ENCODE data around the gene GALP. TPM values are rescaled to one million over a fixed set of nuclear protein-coding genes. Genes with fewer than 3 reads are reported as not detected.
"Not testable (repeated sequence)": the region's sequence is repeated elsewhere in the genome, so short reads cannot be mapped to it uniquely, and the experiment has no call there.

Gene GALP
- not detected for polyA plus RNA-seq
- long read RNA-seq, donor 1 = 0 reads
- long read RNA-seq, donor 2 = 0 reads
- long read RNA-seq, donor 3 = 0 reads
- long read RNA-seq, donor 4 = 0 reads
- long read RNA-seq, donor 5 = 0 reads
- long read RNA-seq, donor 6 = 0 reads
- long read RNA-seq, donor 7 = 0 reads
- long read RNA-seq, donor 8 = 0 reads
- long read RNA-seq, donor 9 = 0 reads
- long read RNA-seq, donor 10 = 0 reads

DNA sequence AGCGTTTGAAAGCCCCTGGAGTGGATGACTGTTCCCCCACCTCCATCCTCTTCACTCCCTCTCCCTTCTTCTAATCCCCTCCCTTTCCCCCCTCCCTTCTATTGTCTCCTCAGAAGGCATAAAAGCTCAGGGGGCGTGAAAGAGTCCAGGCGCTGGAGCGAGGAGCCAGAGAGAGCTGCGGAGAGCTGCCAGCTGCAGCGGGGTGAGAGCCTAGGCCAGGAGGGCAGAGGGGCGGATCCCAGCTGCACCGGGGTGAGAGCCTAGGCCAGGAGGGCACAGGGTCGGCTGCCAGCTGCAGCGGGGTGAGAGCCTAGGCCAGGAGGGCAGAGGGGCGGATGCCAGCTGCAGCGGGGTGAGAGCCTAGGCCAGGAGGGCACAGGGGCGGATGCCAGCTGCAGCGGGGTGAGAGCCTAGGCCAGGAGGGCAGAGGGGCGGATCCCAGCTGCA is at the start of gene GALP:
TSS of gene GALP (plus strand) at position 148 of the 447 bp plus-strand sequence. CDS start 1,101 bp downstream, outside the sequence.
- 15 to 46% (median 43%) methylated on average over 13 to 15 of the region's 15 CpGs for WGBS, 3 donors
- not testable (repeated sequence) for H3K4me3 ChIP-seq (ENCODE audit: low read depth in 1 of 3, low read length in 3 of 3); H3K36me3 ChIP-seq (ENCODE audit: control insufficient read depth in 3 of 3, insufficient read depth in 2 of 3, low read depth in 1 of 3, low read length in 3 of 3); H3K27ac ChIP-seq (ENCODE audit: low read depth in 1 of 3, low read length in 2 of 3); H3K9me3 ChIP-seq (ENCODE audit: control insufficient read depth in 2 of 2, insufficient read depth in 1 of 2, low read depth in 1 of 2, low read length in 1 of 2); DNase-seq; H3K27me3 ChIP-seq (ENCODE audit: control insufficient read depth in 3 of 3, insufficient read depth in 3 of 3, low read length in 3 of 3); H3K4me1 ChIP-seq (ENCODE audit: control insufficient read depth in 3 of 3, insufficient read depth in 2 of 3, low read depth in 1 of 3, low read length in 2 of 3); FAIRE-seq

GRCh38 chr19:56126983-56127780 is 48.6 kb upstream of the GALP start:
- no peaks in the 10 kb centered on the region for H3K9me3 ChIP-seq (ENCODE audit: control insufficient read depth in 2 of 2, insufficient read depth in 1 of 2, low read depth in 1 of 2, low read length in 1 of 2)
- H3K27ac ChIP-seq (ENCODE audit: low read depth in 1 of 3, low read length in 2 of 3) = no peak overlapping the region
- H3K4me1 ChIP-seq (ENCODE audit: control insufficient read depth in 3 of 3, insufficient read depth in 2 of 3, low read depth in 1 of 3, low read length in 2 of 3) = no peaks in the 10 kb centered on the region
- H3K27me3 ChIP-seq (ENCODE audit: control insufficient read depth in 3 of 3, insufficient read depth in 3 of 3, low read length in 3 of 3) = no peaks in the 10 kb centered on the region
- whole genome bisulfite sequencing, 3 donors = 81 to 87% (median 83%) methylated on average over 19 of the region's 19 CpGs
- no peak for FAIRE-seq
- no peak for DNase-seq
- H3K4me3 ChIP-seq (ENCODE audit: low read depth in 1 of 3, low read length in 3 of 3) = no peak overlapping the region
- no peaks in the 10 kb centered on the region for H3K36me3 ChIP-seq (ENCODE audit: control insufficient read depth in 3 of 3, insufficient read depth in 2 of 3, low read depth in 1 of 3, low read length in 3 of 3)

DNA sequence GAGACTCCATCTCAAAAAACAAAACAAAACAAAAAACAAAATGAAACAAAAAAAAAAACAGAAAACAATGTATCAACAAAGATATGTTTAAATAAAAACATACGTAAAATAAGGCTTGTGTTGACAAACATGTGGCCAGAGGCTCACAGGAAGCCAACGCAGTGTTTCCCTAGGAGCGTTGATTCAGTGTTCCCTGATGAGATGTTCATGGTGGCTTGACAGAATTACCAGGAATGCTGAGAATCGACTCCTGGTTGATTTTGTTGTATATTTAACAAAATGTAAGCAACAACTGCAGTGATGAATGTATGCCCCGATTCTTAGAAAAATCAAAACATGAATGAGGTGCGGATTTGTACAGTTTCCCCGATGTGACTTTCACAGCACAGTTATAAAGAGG is 45.8 kb upstream of the GALP start:
- Histone ChIP-seq H3K27ac (ENCODE audit: low read depth in 1 of 3, low read length in 2 of 3) (no peak overlapping the region), H3K9me3 (ENCODE audit: control insufficient read depth in 2 of 2, insufficient read depth in 1 of 2, low read depth in 1 of 2, low read length in 1 of 2) (no peaks in the 10 kb centered on the region), H3K4me3 (ENCODE audit: low read depth in 1 of 3, low read length in 3 of 3) (no peak overlapping the region), H3K27me3 (ENCODE audit: control insufficient read depth in 3 of 3, insufficient read depth in 3 of 3, low read length in 3 of 3) (no peaks in the 10 kb centered on the region), H3K4me1 (ENCODE audit: control insufficient read depth in 3 of 3, insufficient read depth in 2 of 3, low read depth in 1 of 3, low read length in 2 of 3) (no peaks in the 10 kb centered on the region), H3K36me3 (ENCODE audit: control insufficient read depth in 3 of 3, insufficient read depth in 2 of 3, low read depth in 1 of 3, low read length in 3 of 3) (no peaks in the 10 kb centered on the region)
- 87 to 89% (median 88%) methylated on average over 7 of the region's 7 CpGs for WGBS, 3 donors
- DNase-seq = no peak
- no peak for FAIRE-seq

DNA sequence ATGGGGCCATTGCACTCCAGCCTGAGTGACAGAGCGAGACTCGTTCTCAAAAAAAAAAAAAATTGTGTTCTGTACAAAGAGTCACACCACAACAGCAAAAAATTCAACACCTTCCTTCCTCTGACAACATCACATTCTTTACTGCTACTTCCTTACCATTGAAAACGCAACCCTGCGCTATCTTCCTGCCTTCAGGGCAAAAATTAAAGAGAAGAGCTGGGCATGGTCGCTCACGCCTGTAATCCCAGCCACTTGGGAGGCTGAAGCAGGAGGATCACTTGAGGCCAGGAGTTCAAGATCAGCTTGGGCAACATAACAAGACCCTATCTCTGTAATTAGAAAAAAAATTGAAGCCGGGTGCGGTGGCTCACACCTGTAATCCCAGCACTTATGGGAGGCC is 44.2 kb upstream of the GALP start:
- H3K4me1 ChIP-seq (ENCODE audit: control insufficient read depth in 3 of 3, insufficient read depth in 2 of 3, low read depth in 1 of 3, low read length in 2 of 3) = no peaks in the 10 kb centered on the region
- DNase-seq (no peak), FAIRE-seq (no peak)
- WGBS, 3 donors = 89 to 91% (median 90%) methylated on average over 8 of the region's 8 CpGs
- no peaks in the 10 kb centered on the region for H3K27me3 ChIP-seq (ENCODE audit: control insufficient read depth in 3 of 3, insufficient read depth in 3 of 3, low read length in 3 of 3)
- no peak overlapping the region for H3K4me3 ChIP-seq (ENCODE audit: low read depth in 1 of 3, low read length in 3 of 3)
- H3K9me3 ChIP-seq (ENCODE audit: control insufficient read depth in 2 of 2, insufficient read depth in 1 of 2, low read depth in 1 of 2, low read length in 1 of 2) = no peaks in the 10 kb centered on the region
- H3K27ac ChIP-seq (ENCODE audit: low read depth in 1 of 3, low read length in 2 of 3) = peak overlapping the region in 1 of 3 donors; percentile 8
- H3K36me3 ChIP-seq (ENCODE audit: control insufficient read depth in 3 of 3, insufficient read depth in 2 of 3, low read depth in 1 of 3, low read length in 3 of 3) = no peaks in the 10 kb centered on the region

GRCh38 chr19:56132316-56132822 is 43.4 kb upstream of the GALP start:
- H3K27ac ChIP-seq (ENCODE audit: low read depth in 1 of 3, low read length in 2 of 3) = peak overlapping the region in 1 of 3 donors; percentile 7
- no peak for DNase-seq

GRCh38 chr19:56133858-56134653 is 41.8 kb upstream of the GALP start:
- Histone ChIP-seq H3K4me3 (ENCODE audit: low read depth in 1 of 3, low read length in 3 of 3) (no peak overlapping the region), H3K9me3 (ENCODE audit: control insufficient read depth in 2 of 2, insufficient read depth in 1 of 2, low read depth in 1 of 2, low read length in 1 of 2) (no peaks in the 10 kb centered on the region), H3K4me1 (ENCODE audit: control insufficient read depth in 3 of 3, insufficient read depth in 2 of 3, low read depth in 1 of 3, low read length in 2 of 3) (no peaks in the 10 kb centered on the region), H3K27ac (ENCODE audit: low read depth in 1 of 3, low read length in 2 of 3) (no peak overlapping the region), H3K27me3 (ENCODE audit: control insufficient read depth in 3 of 3, insufficient read depth in 3 of 3, low read length in 3 of 3) (no peaks in the 10 kb centered on the region), H3K36me3 (ENCODE audit: control insufficient read depth in 3 of 3, insufficient read depth in 2 of 3, low read depth in 1 of 3, low read length in 3 of 3) (no peaks in the 10 kb centered on the region)
- 78 to 82% (median 79%) methylated on average over 14 of the region's 14 CpGs for WGBS, 3 donors
- no peak for FAIRE-seq
- no peak for DNase-seq

More at GRCh38 chr19:56132316-56132822, 43.4 kb upstream of the GALP start:
- FAIRE-seq = no peak
- Histone ChIP-seq H3K4me3 (ENCODE audit: low read depth in 1 of 3, low read length in 3 of 3) (no peak overlapping the region), H3K4me1 (ENCODE audit: control insufficient read depth in 3 of 3, insufficient read depth in 2 of 3, low read depth in 1 of 3, low read length in 2 of 3) (no peaks in the 10 kb centered on the region), H3K27me3 (ENCODE audit: control insufficient read depth in 3 of 3, insufficient read depth in 3 of 3, low read length in 3 of 3) (no peaks in the 10 kb centered on the region), H3K9me3 (ENCODE audit: control insufficient read depth in 2 of 2, insufficient read depth in 1 of 2, low read depth in 1 of 2, low read length in 1 of 2) (no peaks in the 10 kb centered on the region), H3K36me3 (ENCODE audit: control insufficient read depth in 3 of 3, insufficient read depth in 2 of 3, low read depth in 1 of 3, low read length in 3 of 3) (no peaks in the 10 kb centered on the region)
- 55 to 74% (median 72%) methylated on average over 14 of the region's 14 CpGs for WGBS, 3 donors

DNA sequence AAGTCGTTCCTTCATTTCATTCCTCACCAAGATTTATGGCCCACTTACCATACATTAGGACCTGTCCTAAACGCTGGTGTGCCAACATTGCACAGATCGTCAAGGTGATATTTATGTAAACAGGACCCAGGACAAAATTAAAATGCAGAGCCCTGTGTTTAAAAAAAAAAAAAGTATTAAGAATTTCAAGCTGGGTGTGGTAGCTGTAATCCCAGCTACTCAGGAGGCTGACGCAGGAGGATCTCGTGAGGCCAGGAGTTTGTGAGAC is 41.2 kb upstream of the GALP start:
- DNase-seq (no peak), FAIRE-seq (no peak)
- no peak overlapping the region for H3K27ac ChIP-seq (ENCODE audit: low read depth in 1 of 3, low read length in 2 of 3)
- no peaks in the 10 kb centered on the region for H3K36me3 ChIP-seq (ENCODE audit: control insufficient read depth in 3 of 3, insufficient read depth in 2 of 3, low read depth in 1 of 3, low read length in 3 of 3)
- no peaks in the 10 kb centered on the region for H3K27me3 ChIP-seq (ENCODE audit: control insufficient read depth in 3 of 3, insufficient read depth in 3 of 3, low read length in 3 of 3)
- no peaks in the 10 kb centered on the region for H3K4me1 ChIP-seq (ENCODE audit: control insufficient read depth in 3 of 3, insufficient read depth in 2 of 3, low read depth in 1 of 3, low read length in 2 of 3)
- H3K9me3 ChIP-seq (ENCODE audit: control insufficient read depth in 2 of 2, insufficient read depth in 1 of 2, low read depth in 1 of 2, low read length in 1 of 2) = no peaks in the 10 kb centered on the region
- H3K4me3 ChIP-seq (ENCODE audit: low read depth in 1 of 3, low read length in 3 of 3) = no peak overlapping the region
- WGBS, 3 donors = 62 to 75% (median 68%) methylated on average over 5 of the region's 5 CpGs

DNA sequence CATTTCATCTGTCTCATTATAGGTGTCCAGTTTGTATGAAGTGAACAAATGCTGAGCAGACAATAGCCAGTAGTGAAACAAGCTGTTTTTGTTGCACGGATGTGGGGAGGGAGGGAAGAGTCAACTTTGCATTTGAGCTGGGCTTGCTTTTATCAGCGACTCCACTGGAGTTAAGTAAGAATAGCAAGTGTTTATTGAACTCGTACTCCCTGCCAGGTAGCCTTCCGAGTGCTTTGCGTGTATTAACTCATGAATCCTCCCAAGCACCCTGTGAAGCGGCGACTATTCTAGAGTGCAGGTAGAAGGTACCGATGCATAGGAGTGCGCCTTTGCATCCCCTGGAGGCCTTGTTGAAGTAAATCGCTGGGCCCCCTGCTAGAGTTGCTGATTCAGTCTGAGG is 39.4 kb upstream of the GALP start:
- H3K36me3 ChIP-seq (ENCODE audit: control insufficient read depth in 3 of 3, insufficient read depth in 2 of 3, low read depth in 1 of 3, low read length in 3 of 3) = no peaks in the 10 kb centered on the region
- no peak overlapping the region for H3K27ac ChIP-seq (ENCODE audit: low read depth in 1 of 3, low read length in 2 of 3)
- WGBS, 3 donors = 79 to 97% (median 86%) methylated on average over 10 of the region's 10 CpGs
- H3K4me1 ChIP-seq (ENCODE audit: control insufficient read depth in 3 of 3, insufficient read depth in 2 of 3, low read depth in 1 of 3, low read length in 2 of 3) = peaks cover 0 to 3% (median 0%) of the 10 kb centered on the region in 3 donors
- no peaks in the 10 kb centered on the region for H3K9me3 ChIP-seq (ENCODE audit: control insufficient read depth in 2 of 2, insufficient read depth in 1 of 2, low read depth in 1 of 2, low read length in 1 of 2)
- H3K4me3 ChIP-seq (ENCODE audit: low read depth in 1 of 3, low read length in 3 of 3) = no peak overlapping the region
- FAIRE-seq (no peak), DNase-seq (no peak)
- no peaks in the 10 kb centered on the region for H3K27me3 ChIP-seq (ENCODE audit: control insufficient read depth in 3 of 3, insufficient read depth in 3 of 3, low read length in 3 of 3)
